Panc1 (cell line): Measurements from ENCODE around the gene EPHB1. TPM values are rescaled to one million over a fixed set of nuclear protein-coding genes. Genes with fewer than 3 reads are reported as not detected.
"Not testable (repeated sequence)": the region's sequence is repeated elsewhere in the genome, so short reads cannot be mapped to it uniquely, and the experiment has no call there.

Source experiments
- ATAC-seq: fragments of 200-7000 bp; cut with Tn5 transposase; 2 replicates; pipeline ENCODE4 v1.9.1; 2020; ENCODE audit warnings: mild to moderate bottlenecking, moderate library complexity
- BruUV-seq: library from RNA; stranded (reverse); fragments of 400-500 nt; replicated peaks from 2 replicates; lab custom pipeline; 2021; lab: Mats Ljungman, UMichigan
- CTCF ChIA-PET: fragments of 300-600 bp; sonication (Branson Sonifier 250); formaldehyde crosslinking; loops from one replicate; lab custom pipeline; 2022; ENCODE audit warnings: antibody characterized with exemption; lab: Charles Lee
- POLR2A ChIA-PET: fragments of 300-600 bp; sonication (Branson Sonifier 250); formaldehyde crosslinking; loops from one replicate; lab custom pipeline; 2022; ENCODE audit warnings: antibody characterized with exemption; lab: Charles Lee
- DNase-seq: peaks from one replicate; pipeline ENCODE4 v3.0.0-alpha.2; 2010; ENCODE audit warnings: low read depth, low spot score
- H3K27ac ChIP-seq: 2 replicates; pipeline ENCODE4 v1.5.1; 2011; ENCODE audit warnings: mild to moderate bottlenecking, low read length, inconsistent platforms
- H3K27me3 ChIP-seq: fragments of 200-500 bp; sonication (Bioruptor generic); 2 replicates; pipeline ENCODE4 v1.6.0; 2014; ENCODE audit warnings: low read length, inconsistent platforms; ENCODE audit not compliant: control insufficient read depth, insufficient read depth
- H3K36me3 ChIP-seq: fragments of 200-500 bp; sonication (Bioruptor generic); 2 replicates; pipeline ENCODE4 v1.5.1; 2014; ENCODE audit warnings: inconsistent platforms, mild to moderate bottlenecking, low read length, moderate library complexity; ENCODE audit not compliant: control insufficient read depth, insufficient read depth
- H3K4me1 ChIP-seq: 2 replicates; pipeline ENCODE4 v1.5.1; 2011; ENCODE audit warnings: inconsistent platforms, mild to moderate bottlenecking, low read length, moderate library complexity; ENCODE audit not compliant: control insufficient read depth, insufficient read depth
- H3K4me3 ChIP-seq, 2 experiments: 2 replicates each; pipeline ENCODE4 v1.5.1; 2011 to 2012; ENCODE audit warnings: low read depth in 2 of 2, low read length in 2 of 2, mild to moderate bottlenecking in 2 of 2, inconsistent platforms in 1 of 2, moderate library complexity in 1 of 2
- H3K9me3 ChIP-seq: fragments of 200-500 bp; sonication (Bioruptor generic); 2 replicates; pipeline ENCODE4 v1.5.1; 2014; ENCODE audit warnings: low read depth, mild to moderate bottlenecking, inconsistent platforms, low read length, moderate library complexity; ENCODE audit not compliant: control insufficient read depth, insufficient read depth
- POLR2AphosphoS5 ChIP-seq: IDR thresholded peaks from 2 replicates; pipeline ENCODE4 v1.6.1; 2012; ENCODE audit warnings: mild to moderate bottlenecking, low read depth, low read length, moderate library complexity
- SIN3A ChIP-seq: IDR thresholded peaks from 2 replicates; pipeline ENCODE4 v1.6.1; 2012; ENCODE audit warnings: low read depth, mild to moderate bottlenecking, low read length, moderate library complexity, borderline replicate concordance; ENCODE audit not compliant: insufficient read depth
- TCF7L2 ChIP-seq: IDR thresholded peaks from 2 replicates; pipeline ENCODE4 v1.6.1; 2011; ENCODE audit warnings: mild to moderate bottlenecking, low read depth, low read length, inconsistent platforms
- in situ Hi-C: cut with HindIII; loops from 2 replicates; pipeline ENCODE4 v1.10.0; 2016; ENCODE audit warnings: low sequenced_read_pairs, low pct_unique_long_range_greater_than_20kb
- intact Hi-C: fragments of 100-400 bp; cut with micrococcal nuclease; formaldehyde crosslinking; loops from one replicate; pipeline ENCODE4 v1.10.0; 2022; ENCODE audit not compliant: unreplicated experiment
- total RNA-seq: library from RNA; stranded (reverse); gene quantifications from one replicate; pipeline ENCODE4 v1.2.1, GENCODE V29; 2021; ENCODE audit not compliant: unreplicated experiment
- TF ChIP-seq, protein P1 (sequence below): fragments of 450-650 bp; IDR thresholded peaks from 2 replicates; pipeline ENCODE4 v1.5.1; 2017; ENCODE audit warnings: mild to moderate bottlenecking
- TF ChIP-seq, protein P2 (sequence below), 2 experiments: IDR thresholded peaks; 2 replicates each; pipeline ENCODE4 v1.6.1; 2011 to 2012; ENCODE audit warnings: low read depth in 2 of 2, control low read depth in 1 of 2, low read length in 1 of 2, mild to moderate bottlenecking in 1 of 2, moderate library complexity in 1 of 2; ENCODE audit not compliant: insufficient read depth in 1 of 2

EPHB1 gene
- total RNA-seq, 1 experiment from 2014 or later: 0.46 TPM

DNA sequence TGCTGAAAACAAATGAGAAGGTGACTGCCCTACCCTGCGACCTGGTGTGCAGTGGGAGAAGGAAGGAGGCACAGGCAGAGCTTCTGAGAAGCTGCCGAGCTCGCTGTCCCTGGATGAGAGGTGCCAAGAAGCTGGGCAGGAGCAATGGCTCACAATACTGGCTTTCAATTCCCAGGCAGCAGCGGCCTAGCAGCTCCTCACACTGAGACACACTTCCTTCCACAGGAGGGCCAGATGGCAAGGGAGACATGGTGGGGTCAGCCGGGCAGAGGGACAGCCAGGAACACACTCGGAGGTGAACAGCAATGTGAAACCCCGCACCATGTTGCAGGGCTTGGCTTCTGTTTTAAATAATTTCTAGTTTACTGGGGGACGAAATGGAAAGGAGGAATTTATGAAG is 314.6 kb downstream of the EPHB1 start:
- no peak for DNase-seq
- Histone ChIP-seq H3K4me1 (no peaks in the 10 kb centered on the region), H3K4me3 (no peak overlapping the region), H3K27me3 (no peaks in the 10 kb centered on the region), H3K9me3 (no peaks in the 10 kb centered on the region), H3K36me3 (no peaks in the 10 kb centered on the region), H3K27ac (no peak overlapping the region)
- TF ChIP-seq, protein P1, sequence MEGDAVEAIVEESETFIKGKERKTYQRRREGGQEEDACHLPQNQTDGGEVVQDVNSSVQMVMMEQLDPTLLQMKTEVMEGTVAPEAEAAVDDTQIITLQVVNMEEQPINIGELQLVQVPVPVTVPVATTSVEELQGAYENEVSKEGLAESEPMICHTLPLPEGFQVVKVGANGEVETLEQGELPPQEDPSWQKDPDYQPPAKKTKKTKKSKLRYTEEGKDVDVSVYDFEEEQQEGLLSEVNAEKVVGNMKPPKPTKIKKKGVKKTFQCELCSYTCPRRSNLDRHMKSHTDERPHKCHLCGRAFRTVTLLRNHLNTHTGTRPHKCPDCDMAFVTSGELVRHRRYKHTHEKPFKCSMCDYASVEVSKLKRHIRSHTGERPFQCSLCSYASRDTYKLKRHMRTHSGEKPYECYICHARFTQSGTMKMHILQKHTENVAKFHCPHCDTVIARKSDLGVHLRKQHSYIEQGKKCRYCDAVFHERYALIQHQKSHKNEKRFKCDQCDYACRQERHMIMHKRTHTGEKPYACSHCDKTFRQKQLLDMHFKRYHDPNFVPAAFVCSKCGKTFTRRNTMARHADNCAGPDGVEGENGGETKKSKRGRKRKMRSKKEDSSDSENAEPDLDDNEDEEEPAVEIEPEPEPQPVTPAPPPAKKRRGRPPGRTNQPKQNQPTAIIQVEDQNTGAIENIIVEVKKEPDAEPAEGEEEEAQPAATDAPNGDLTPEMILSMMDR: no peak
- TF ChIP-seq TCF7L2: no peak
- TF ChIP-seq, protein P2, sequence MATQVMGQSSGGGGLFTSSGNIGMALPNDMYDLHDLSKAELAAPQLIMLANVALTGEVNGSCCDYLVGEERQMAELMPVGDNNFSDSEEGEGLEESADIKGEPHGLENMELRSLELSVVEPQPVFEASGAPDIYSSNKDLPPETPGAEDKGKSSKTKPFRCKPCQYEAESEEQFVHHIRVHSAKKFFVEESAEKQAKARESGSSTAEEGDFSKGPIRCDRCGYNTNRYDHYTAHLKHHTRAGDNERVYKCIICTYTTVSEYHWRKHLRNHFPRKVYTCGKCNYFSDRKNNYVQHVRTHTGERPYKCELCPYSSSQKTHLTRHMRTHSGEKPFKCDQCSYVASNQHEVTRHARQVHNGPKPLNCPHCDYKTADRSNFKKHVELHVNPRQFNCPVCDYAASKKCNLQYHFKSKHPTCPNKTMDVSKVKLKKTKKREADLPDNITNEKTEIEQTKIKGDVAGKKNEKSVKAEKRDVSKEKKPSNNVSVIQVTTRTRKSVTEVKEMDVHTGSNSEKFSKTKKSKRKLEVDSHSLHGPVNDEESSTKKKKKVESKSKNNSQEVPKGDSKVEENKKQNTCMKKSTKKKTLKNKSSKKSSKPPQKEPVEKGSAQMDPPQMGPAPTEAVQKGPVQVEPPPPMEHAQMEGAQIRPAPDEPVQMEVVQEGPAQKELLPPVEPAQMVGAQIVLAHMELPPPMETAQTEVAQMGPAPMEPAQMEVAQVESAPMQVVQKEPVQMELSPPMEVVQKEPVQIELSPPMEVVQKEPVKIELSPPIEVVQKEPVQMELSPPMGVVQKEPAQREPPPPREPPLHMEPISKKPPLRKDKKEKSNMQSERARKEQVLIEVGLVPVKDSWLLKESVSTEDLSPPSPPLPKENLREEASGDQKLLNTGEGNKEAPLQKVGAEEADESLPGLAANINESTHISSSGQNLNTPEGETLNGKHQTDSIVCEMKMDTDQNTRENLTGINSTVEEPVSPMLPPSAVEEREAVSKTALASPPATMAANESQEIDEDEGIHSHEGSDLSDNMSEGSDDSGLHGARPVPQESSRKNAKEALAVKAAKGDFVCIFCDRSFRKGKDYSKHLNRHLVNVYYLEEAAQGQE (IDR thresholded peaks at IDR 0.05; ENCODE audit: insufficient read depth in 1 of 2, low read depth in 2 of 2, low read length in 1 of 2): no peak
- TF ChIP-seq POLR2AphosphoS5: no peak
- no peak for TF ChIP-seq SIN3A
- in situ Hi-C loops (no loop called here), intact Hi-C loops (no loop called here)
- ChIA-PET CTCF (no interaction called here), POLR2A (no interaction called here)
- ATAC-seq: no peak
- BruUV-seq: no TSS peak

DNA sequence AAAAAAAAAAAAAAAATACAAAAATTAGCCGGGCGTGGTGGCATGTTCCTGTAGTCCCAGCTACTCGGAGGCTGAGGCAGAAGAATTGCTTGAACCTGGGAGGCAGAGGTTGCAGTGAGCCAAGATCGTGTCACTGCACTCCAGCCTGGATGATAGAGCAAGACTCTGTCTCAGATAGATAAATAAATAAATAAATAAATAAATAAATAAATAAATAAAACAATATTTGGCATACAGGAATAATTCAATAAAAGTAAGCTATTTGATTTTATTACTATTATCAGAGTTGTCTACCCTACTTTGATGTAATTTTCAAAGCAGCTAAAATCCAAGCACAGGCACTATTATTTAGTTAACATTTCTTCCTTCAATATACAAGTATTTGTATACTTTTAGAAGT is 319.5 kb downstream of the EPHB1 start:
- DNase-seq, H3K4me1 ChIP-seq, intact Hi-C loops, POLR2A ChIA-PET, in situ Hi-C loops, H3K27me3 ChIP-seq, H3K36me3 ChIP-seq, H3K9me3 ChIP-seq, ATAC-seq, BruUV-seq, H3K27ac ChIP-seq, CTCF ChIA-PET, H3K4me3 ChIP-seq: not testable (repeated sequence)

DNA sequence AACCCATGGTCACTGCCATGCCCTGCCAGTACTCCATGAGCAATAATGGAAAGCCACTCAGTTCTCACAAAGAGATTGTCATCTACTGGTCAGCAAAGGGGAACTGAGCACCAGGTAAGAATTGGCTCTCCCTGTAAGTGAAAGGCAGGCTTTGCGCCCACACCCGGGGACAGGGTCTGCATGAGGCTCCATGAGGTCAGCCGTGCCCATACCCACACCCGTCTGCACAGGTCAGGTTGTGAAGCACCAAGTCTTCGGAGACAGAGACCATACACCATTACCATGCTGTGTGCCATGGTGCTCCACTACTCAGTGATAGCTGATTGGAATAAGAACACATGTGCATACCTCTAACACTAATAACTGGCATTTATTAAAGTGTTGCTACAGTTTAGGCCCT is 322.9 kb downstream of the EPHB1 start:
- no TSS peak for BruUV-seq
- no peaks in the 10 kb centered on the region for H3K36me3 ChIP-seq
- H3K27me3 ChIP-seq: no peaks in the 10 kb centered on the region
- TF ChIP-seq POLR2AphosphoS5 (no peak), TCF7L2 (no peak), SIN3A (no peak)
- TF ChIP-seq, protein P2 (IDR thresholded peaks at IDR 0.05; ENCODE audit: insufficient read depth in 1 of 2, low read depth in 2 of 2, low read length in 1 of 2): no peak
- TF ChIP-seq, protein P1: no peak
- DNase-seq: no peak
- H3K4me1 ChIP-seq: no peaks in the 10 kb centered on the region
- ATAC-seq: no peak
- no peak overlapping the region for H3K4me3 ChIP-seq
- no peak overlapping the region for H3K27ac ChIP-seq
- POLR2A ChIA-PET: no interaction called here
- intact Hi-C loops (no loop called here), in situ Hi-C loops (no loop called here)
- CTCF ChIA-PET: no interaction called here
- no peaks in the 10 kb centered on the region for H3K9me3 ChIP-seq
